Measurements from ENCODE around the gene PLEKHH1.
"Not testable (repeated sequence)": the region's sequence is repeated elsewhere in the genome, so short reads cannot be mapped to it uniquely, and the experiment has no call there.

Gene PLEKHH1

GRCh38 chr14:67584978-67585377, 51.9 kb downstream of the PLEKHH1 start:
- DNase-seq, result no peak

GRCh38 chr14:67586369-67586768, 53.3 kb downstream of the PLEKHH1 start:
- DNase-seq, result no peak

- DNase-seq, result no peak
Observed at GRCh38 chr14:67589204-67589770, 56.2 kb downstream of the PLEKHH1 start.

- DNase-seq, result not testable (repeated sequence)
Observed at GRCh38 chr14:67593650-67594049, 60.6 kb downstream of the PLEKHH1 start.

- DNase-seq, result no peak
Observed at GRCh38 chr14:67595392-67595791, 62.3 kb downstream of the PLEKHH1 start.

GRCh38 chr14:67599698-67600561, 66.8 kb downstream of the PLEKHH1 start, which contains the start of gene PIGH:
Gene PIGH (minus strand): TSS chr14:67600268. CDS start chr14:67600203, 65 bp downstream.
- peak; percentile 81 for DNase-seq

- not testable (repeated sequence) for DNase-seq
Observed at GRCh38 chr14:67600562-67600974, 67.5 kb downstream of the PLEKHH1 start.

GRCh38 chr14:67602076-67602475, 69.0 kb downstream of the PLEKHH1 start:
- no peak for DNase-seq

GRCh38 chr14:67602995-67603545, 70.0 kb downstream of the PLEKHH1 start:
- DNase-seq, result no peak

GRCh38 chr14:67607646-67608045, 74.6 kb downstream of the PLEKHH1 start:
- no peak for DNase-seq

GRCh38 chr14:67609642-67610310, 76.7 kb downstream of the PLEKHH1 start:
- no peak for DNase-seq

GRCh38 chr14:67610491-67610890, 77.4 kb downstream of the PLEKHH1 start:
- no peak for DNase-seq

GRCh38 chr14:67618617-67619063, 85.5 kb downstream of the PLEKHH1 start:
- no peak for DNase-seq

GRCh38 chr14:67619446-67620216, 86.5 kb downstream of the PLEKHH1 start, which contains the start of gene ARG2:
Gene ARG2 (plus strand): TSS chr14:67619920. CDS start chr14:67619978, 58 bp downstream.
- DNase-seq, result peak; percentile 87

- no peak for DNase-seq
Observed at GRCh38 chr14:67620217-67620785, 87.2 kb downstream of the PLEKHH1 start.

GRCh38 chr14:67622675-67623074, 89.6 kb downstream of the PLEKHH1 start:
- no peak for DNase-seq

GRCh38 chr14:67623114-67623513, 90.0 kb downstream of the PLEKHH1 start:
- no peak for DNase-seq

GRCh38 chr14:67626131-67626530, 93.0 kb downstream of the PLEKHH1 start:
- not testable (repeated sequence) for DNase-seq

- no peak for DNase-seq
Observed at GRCh38 chr14:67627519-67627918, 94.4 kb downstream of the PLEKHH1 start.

- DNase-seq, result no peak
Observed at GRCh38 chr14:67630186-67630585, 97.1 kb downstream of the PLEKHH1 start.

- no peak for DNase-seq
Observed at GRCh38 chr14:67630938-67631337, 97.8 kb downstream of the PLEKHH1 start.

All from T1000 (cell line).